Measurements from ENCODE around the gene TWIST2. TPM values are rescaled to one million over a fixed set of nuclear protein-coding genes. Genes with fewer than 3 reads are reported as not detected.

The TWIST2 gene
- total RNA-seq, 2 experiments from 2014 or later = not detected

DNA sequence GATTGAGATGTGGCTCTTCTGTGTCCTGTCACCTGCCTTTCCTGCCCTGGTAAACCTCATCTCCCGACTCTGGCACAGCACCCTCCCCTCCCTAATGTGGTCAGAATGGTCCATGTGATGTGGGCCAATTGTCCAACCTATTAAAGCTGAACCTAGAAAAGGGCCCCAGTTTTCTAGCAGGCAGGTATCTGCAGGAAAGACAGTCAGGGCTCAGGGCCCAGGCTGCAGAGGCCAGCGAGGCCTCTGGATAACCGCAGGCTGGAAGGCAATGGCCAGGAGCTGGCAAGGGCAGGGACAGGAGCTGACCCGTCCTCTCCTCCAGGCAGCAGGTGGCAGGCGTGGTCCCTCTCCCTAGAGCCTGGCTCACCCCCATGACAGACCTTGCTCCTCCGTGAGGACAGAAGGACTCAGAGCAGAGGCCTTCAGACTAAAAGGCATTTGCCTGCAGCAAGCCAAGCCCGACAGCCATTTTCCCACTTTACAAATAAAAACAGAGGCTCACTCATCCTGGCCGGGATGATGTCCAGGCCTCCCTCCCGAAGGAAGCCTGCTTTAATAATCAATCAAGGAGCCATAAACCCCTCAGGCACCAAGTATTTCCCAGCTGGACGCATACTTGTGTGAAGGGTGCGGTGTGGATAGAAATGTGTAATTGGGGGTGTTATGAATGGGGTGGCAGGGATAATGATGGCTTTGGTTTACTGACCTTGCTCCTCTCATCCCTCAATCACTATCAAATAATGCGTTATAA is 107.1 kb downstream of the TWIST2 start:
- Mint-ChIP-seq H3K36me3 (ENCODE audit: low read depth) (no peaks in the 10 kb centered on the region), H3K27ac (no peak overlapping the region), H3K27me3 (peaks cover 42% of the 10 kb centered on the region), H3K4me3 (no peak overlapping the region), H3K4me1 (ENCODE audit: low read depth) (no peaks in the 10 kb centered on the region), H3K9me3 (no peaks in the 10 kb centered on the region)
- H3K4me1 ChIP-seq (ENCODE audit: insufficient read depth, low read length) = no peaks in the 10 kb centered on the region
- intact Hi-C loops (cut with DNase I, micrococcal nuclease) = no loop called here
- ChIA-PET POLR2A (no interaction called here), CTCF (no interaction called here)
- peaks cover 3 to 14% of the 10 kb centered on the region in 2 experiments for H3K27me3 ChIP-seq (ENCODE audit: control insufficient read depth in 1 of 2, insufficient read depth in 2 of 2, low read length in 2 of 2)
- H3K27ac ChIP-seq (ENCODE audit: low read depth in 1 of 2, low read length in 2 of 2) = no peak overlapping the region
- no peaks in the 10 kb centered on the region for H3K36me3 ChIP-seq (ENCODE audit: insufficient read depth, low read length)
- TF ChIP-seq, protein P1, sequence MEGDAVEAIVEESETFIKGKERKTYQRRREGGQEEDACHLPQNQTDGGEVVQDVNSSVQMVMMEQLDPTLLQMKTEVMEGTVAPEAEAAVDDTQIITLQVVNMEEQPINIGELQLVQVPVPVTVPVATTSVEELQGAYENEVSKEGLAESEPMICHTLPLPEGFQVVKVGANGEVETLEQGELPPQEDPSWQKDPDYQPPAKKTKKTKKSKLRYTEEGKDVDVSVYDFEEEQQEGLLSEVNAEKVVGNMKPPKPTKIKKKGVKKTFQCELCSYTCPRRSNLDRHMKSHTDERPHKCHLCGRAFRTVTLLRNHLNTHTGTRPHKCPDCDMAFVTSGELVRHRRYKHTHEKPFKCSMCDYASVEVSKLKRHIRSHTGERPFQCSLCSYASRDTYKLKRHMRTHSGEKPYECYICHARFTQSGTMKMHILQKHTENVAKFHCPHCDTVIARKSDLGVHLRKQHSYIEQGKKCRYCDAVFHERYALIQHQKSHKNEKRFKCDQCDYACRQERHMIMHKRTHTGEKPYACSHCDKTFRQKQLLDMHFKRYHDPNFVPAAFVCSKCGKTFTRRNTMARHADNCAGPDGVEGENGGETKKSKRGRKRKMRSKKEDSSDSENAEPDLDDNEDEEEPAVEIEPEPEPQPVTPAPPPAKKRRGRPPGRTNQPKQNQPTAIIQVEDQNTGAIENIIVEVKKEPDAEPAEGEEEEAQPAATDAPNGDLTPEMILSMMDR (IDR thresholded peaks at IDR 0.05) = no peak
- ATAC-seq (ENCODE audit: poor library complexity) = no peak
- H3K9me3 ChIP-seq (ENCODE audit: control insufficient read depth in 1 of 2, insufficient read depth in 1 of 2, low read length in 2 of 2) = no peaks in the 10 kb centered on the region
- DNase-seq = no peak
- H3K4me3 ChIP-seq (ENCODE audit: low read length) = no peak overlapping the region

DNA sequence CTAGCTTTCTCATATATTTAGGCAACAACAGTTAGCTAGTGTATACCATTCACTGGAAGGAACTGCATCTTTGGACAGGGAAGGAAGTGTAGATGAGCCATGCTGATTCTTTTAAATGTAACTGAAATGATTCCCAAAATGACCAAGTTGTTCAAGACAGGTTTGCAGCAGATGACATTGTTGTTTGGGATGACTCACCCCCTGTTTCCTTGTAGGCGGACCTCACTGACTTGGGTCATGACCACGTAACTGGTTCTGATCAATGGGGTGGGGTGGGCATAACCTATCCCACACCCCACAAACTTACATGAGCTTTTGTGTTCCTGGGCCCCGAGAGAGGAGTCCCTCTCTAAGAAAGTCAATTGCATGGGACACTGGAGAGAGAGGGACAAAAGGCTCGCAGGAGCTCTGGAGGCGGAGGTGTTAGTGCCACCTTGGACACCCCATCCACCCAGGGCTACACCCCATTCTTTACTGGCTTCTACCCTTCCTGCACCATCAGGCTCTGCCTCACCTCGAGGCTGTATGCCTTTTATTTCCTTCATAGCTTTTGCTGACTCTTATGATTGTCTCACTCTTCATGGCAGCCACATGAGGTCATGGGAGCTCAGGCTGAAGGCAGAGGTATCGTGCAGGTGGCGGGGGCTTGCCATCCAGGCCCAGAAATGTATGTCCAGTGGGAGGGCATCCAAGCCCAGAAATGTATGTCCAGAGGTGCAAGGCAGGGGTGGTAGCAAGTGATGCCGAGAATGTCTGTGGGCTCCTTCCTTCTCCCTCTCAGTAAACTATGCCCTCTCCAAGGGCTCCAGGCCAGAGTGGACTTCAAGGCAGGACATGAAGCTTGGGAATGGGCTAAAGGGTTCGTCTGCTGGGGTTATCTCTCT is 108.0 kb downstream of the TWIST2 start:
- Histone ChIP-seq H3K4me1 (ENCODE audit: insufficient read depth, low read length) (no peaks in the 10 kb centered on the region), H3K4me3 (ENCODE audit: low read length) (no peak overlapping the region), H3K27ac (ENCODE audit: low read depth in 1 of 2, low read length in 2 of 2) (no peak overlapping the region), H3K36me3 (ENCODE audit: insufficient read depth, low read length) (no peaks in the 10 kb centered on the region), H3K9me3 (ENCODE audit: control insufficient read depth in 1 of 2, insufficient read depth in 1 of 2, low read length in 2 of 2) (no peaks in the 10 kb centered on the region), H3K27me3 (ENCODE audit: control insufficient read depth in 1 of 2, insufficient read depth in 2 of 2, low read length in 2 of 2) (peaks cover 3 to 14% of the 10 kb centered on the region in 2 experiments)
- CTCF ChIA-PET = no interaction called here
- no peaks in the 10 kb centered on the region for H3K4me1 Mint-ChIP-seq (ENCODE audit: low read depth)
- H3K36me3 Mint-ChIP-seq (ENCODE audit: low read depth) = no peaks in the 10 kb centered on the region
- intact Hi-C loops (cut with DNase I, micrococcal nuclease) = no loop called here
- H3K27me3 Mint-ChIP-seq = peaks cover 51% of the 10 kb centered on the region
- TF ChIP-seq, protein P1 (IDR thresholded peaks at IDR 0.05) = no peak
- POLR2A ChIA-PET = no interaction called here
- no peak for ATAC-seq (ENCODE audit: poor library complexity)
- H3K9me3 Mint-ChIP-seq = no peaks in the 10 kb centered on the region
- no peak overlapping the region for H3K27ac Mint-ChIP-seq
- no peak overlapping the region for H3K4me3 Mint-ChIP-seq
- DNase-seq = no peak

- Histone ChIP-seq H3K36me3 (ENCODE audit: insufficient read depth, low read length) (no peaks in the 10 kb centered on the region), H3K27ac (ENCODE audit: low read depth in 1 of 2, low read length in 2 of 2) (no peak overlapping the region), H3K4me1 (ENCODE audit: insufficient read depth, low read length) (no peaks in the 10 kb centered on the region), H3K4me3 (ENCODE audit: low read length) (no peak overlapping the region), H3K9me3 (ENCODE audit: control insufficient read depth in 1 of 2, insufficient read depth in 1 of 2, low read length in 2 of 2) (no peaks in the 10 kb centered on the region), H3K27me3 (ENCODE audit: control insufficient read depth in 1 of 2, insufficient read depth in 2 of 2, low read length in 2 of 2) (peaks cover 3 to 14% of the 10 kb centered on the region in 2 experiments)
- ChIA-PET POLR2A (no interaction called here), CTCF (no interaction called here)
- no peak for ATAC-seq (ENCODE audit: poor library complexity)
- intact Hi-C loops (cut with DNase I, micrococcal nuclease) = no loop called here
- Mint-ChIP-seq H3K27ac (no peak overlapping the region), H3K36me3 (ENCODE audit: low read depth) (no peaks in the 10 kb centered on the region), H3K27me3 (peaks cover 57% of the 10 kb centered on the region), H3K4me1 (ENCODE audit: low read depth) (no peaks in the 10 kb centered on the region), H3K9me3 (no peaks in the 10 kb centered on the region), H3K4me3 (no peak overlapping the region)
- TF ChIP-seq, protein P1 (IDR thresholded peaks at IDR 0.05) = no peak
- no peak for DNase-seq
These were observed 108.8 kb downstream of the TWIST2 start for GRCh38 chr2:238956676-238957075.
